Gastroesophageal sphincter (tissue), 4 donors: ENCODE results near the gene KCNJ12. TPM values are rescaled to one million over a fixed set of nuclear protein-coding genes. Genes with fewer than 3 reads are reported as not detected.
A peak's percentile ranks its signal among the peaks of the same experiment; 100 is the strongest.
"Not testable (repeated sequence)": the region's sequence is repeated elsewhere in the genome, so short reads cannot be mapped to it uniquely, and the experiment has no call there.

Source experiments
- ATAC-seq: fragments of 150-250 bp; one replicate; pipeline ENCODE4 v1.9.1; 2016; ENCODE audit warnings: mild to moderate bottlenecking, moderate library complexity
- H3K27ac ChIP-seq, 4 donors: fragments of 200-600 bp; sonication (generic) in 3 of 4; 1 replicate in 3 of 4; 2 replicates in 1 of 4; pipeline ENCODE4 v1.5.1; 2016 to 2019
- H3K27me3 ChIP-seq: fragments of 200-600 bp; sonication (generic); one replicate; pipeline ENCODE4 v1.5.1; 2019
- H3K36me3 ChIP-seq, 2 donors: fragments of 200-600 bp; sonication (generic); one replicate each; pipeline ENCODE4 v1.5.1; 2019; ENCODE audit warnings: control low read depth in 1 of 2
- H3K4me1 ChIP-seq, 3 donors: fragments of 200-600 bp; sonication (generic); 1 replicate in 2 of 3; 2 replicates in 1 of 3; pipeline ENCODE4 v1.5.1; 2016 to 2019; ENCODE audit warnings: control low read depth in 2 of 3
- H3K4me3 ChIP-seq, 2 donors: fragments of 200-600 bp; sonication (generic); one replicate each; pipeline ENCODE4 v1.5.1; 2019; ENCODE audit warnings: mild to moderate bottlenecking in 1 of 2, moderate library complexity in 1 of 2
- H3K9me3 ChIP-seq, 3 donors: fragments of 200-600 bp; sonication (generic); one replicate each; pipeline ENCODE4 v1.5.1; 2017 to 2019; ENCODE audit warnings: control low read depth in 2 of 3
- WGBS, 2 donors: methylation state at CpG; one replicate each; pipeline ENCODE4 v1.1.5; 2018; ENCODE audit warnings: low coverage in 1 of 2; 5-methylcytosine and 5-hydroxymethylcytosine counted together
- total RNA-seq, 4 donors: library from RNA; depleted of rRNA; stranded (reverse); fragments of >200 nt; gene quantifications; one replicate each; pipeline ENCODE4 v1.1.0, GENCODE V29; 2016

The KCNJ12 gene
- total RNA-seq, 4 donors from 2014 or later = 0.78 to 3.1 (median 1.9) TPM

DNA sequence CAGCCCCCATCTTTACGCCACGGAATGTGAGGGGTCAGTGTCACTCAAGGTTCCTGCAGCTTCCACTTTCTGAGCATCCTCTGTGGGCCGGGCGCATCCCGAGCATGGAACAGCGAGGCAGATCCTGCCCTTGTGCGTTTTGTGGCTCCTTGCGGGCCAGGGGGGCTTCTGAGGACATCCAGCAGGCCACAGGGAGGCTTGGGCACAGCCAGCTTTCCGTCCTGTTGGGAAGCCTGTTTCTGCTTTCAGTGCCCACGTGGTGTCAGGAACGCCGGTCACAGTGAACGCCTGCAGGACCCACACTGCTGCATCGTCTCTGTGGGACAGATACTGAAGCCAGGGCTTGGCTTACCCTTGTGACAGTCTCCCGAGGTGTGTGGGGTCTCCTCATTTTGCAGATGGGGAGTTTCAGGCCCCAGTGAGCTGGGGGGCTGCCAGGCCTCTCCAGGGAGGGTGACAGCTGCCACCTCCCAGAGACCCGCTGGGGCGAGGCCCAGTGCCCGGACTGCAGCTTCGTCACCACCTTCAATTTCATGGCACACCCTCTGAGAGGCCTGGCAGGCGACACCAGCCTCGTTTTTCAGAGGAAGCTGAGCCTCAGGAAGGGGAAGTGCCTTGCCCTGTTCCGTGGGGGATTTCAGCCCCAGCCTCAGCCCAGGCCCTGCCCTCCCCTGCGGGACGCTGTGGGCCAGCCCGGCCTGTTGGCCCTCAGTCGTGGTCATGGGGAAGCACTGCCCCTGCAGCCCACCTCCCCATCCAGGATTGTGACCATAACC lies 29.0 kb downstream of the KCNJ12 start:
- Histone ChIP-seq H3K4me1 (peaks cover 0 to 18% (median 0%) of the 10 kb centered on the region in 3 donors), H3K27ac (peak overlapping the region in 2 of 4 donors; percentile 54 to 57)
- H3K9me3 ChIP-seq, H3K36me3 ChIP-seq, H3K27me3 ChIP-seq, H3K4me3 ChIP-seq: not testable (repeated sequence)
- WGBS, 2 donors = 75 to 80% methylated on average over 6 to 7 of the region's 26 CpGs
- peak; percentile 32 for ATAC-seq

DNA sequence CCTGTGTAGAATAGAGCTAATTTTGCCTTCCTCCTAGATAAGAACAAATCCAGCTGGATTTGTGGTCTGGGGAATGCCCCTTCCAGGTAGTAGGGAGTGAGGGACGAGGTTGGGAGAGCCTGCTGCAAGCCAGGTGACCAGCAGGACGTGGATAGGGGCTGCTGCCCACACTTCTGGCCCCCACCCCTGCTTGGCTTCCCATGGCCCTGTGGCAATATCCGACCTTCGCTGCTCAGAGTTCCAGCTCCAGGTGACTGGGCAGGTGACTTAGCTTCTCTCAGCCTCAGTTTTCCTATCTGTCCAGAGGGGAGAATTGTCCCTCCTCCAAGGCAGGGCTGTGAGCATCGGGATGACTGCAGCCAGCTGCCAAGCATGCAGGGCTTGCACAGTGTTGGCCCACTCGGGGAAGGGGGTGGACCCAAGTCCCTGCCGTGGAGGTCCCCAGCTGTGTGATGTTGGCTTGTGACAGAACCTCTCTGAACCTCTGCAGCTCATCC lies 29.8 kb downstream of the KCNJ12 start:
- not testable (repeated sequence) for H3K27me3 ChIP-seq, H3K9me3 ChIP-seq, H3K4me3 ChIP-seq, H3K36me3 ChIP-seq, ATAC-seq
- H3K27ac ChIP-seq = peak overlapping the region in 3 of 4 donors; percentile 17 to 57 (median 54)
- peaks cover 0 to 13% (median 0%) of the 10 kb centered on the region in 3 donors for H3K4me1 ChIP-seq
- 40 to 60% methylated on average over 1 of the region's 7 CpGs for WGBS, 2 donors

DNA sequence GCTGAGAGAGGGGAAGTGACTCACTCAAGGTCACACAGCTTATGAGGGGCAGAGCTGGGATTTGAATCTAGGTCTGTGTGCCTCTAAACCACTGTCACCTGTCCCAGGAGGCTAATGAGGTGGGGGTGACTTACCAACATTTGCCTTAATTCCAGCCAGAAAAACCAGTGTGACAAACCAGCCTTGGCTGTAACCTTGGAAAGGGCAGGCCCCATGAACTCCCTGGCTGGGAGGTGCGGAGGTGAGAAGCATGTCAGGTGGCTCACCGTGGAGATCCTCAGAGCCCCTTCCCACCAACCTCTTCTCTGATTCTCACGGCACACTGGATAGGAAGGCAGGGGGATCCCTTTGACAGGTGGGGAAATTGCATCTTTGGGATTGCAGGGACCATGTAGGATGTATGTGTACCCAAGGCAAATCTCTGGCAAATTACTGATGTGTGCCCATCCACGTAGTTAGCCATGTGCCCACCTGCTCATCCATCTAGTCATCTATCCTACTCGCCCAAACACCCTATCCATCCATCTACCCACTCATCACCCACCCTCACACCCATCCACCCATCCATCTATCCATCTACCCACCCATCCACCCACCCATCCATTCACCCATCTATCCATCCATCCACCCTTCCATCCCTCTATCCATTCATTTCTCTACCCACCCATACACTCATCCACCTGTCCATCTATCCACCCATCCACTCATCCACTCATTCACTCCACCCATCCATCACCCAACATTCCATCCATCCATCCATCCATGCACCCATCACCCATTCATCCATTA lies 30.7 kb downstream of the KCNJ12 start:
- not testable (repeated sequence) for ATAC-seq, H3K4me3 ChIP-seq, H3K27ac ChIP-seq, H3K36me3 ChIP-seq, H3K9me3 ChIP-seq, H3K4me1 ChIP-seq, H3K27me3 ChIP-seq
- WGBS, 2 donors = 62 to 63% methylated on average over 2 to 4 of the region's 5 CpGs

DNA sequence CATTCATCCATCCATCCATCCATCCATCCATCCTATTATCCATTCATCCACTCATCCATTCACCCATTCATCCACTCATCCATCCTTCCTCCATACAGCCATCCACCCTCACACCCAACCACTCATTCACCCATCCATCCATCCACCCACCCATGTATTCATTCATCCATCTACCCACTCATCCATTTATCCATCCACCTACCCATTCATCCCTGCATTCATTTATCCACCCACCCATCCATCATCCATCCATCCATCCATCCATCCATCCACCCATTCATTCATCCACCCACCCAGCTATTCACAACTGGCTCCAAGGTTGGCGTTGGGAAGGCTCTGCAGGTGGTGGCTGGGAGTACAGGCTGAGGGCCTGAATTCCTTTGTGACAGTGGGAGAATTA lies 31.6 kb downstream of the KCNJ12 start:
- H3K9me3 ChIP-seq, H3K4me1 ChIP-seq, H3K27ac ChIP-seq, H3K27me3 ChIP-seq, H3K36me3 ChIP-seq, H3K4me3 ChIP-seq, ATAC-seq: not testable (repeated sequence)
- WGBS, 2 donors = 60 to 71% methylated on average over 1 of the region's 1 CpG

DNA sequence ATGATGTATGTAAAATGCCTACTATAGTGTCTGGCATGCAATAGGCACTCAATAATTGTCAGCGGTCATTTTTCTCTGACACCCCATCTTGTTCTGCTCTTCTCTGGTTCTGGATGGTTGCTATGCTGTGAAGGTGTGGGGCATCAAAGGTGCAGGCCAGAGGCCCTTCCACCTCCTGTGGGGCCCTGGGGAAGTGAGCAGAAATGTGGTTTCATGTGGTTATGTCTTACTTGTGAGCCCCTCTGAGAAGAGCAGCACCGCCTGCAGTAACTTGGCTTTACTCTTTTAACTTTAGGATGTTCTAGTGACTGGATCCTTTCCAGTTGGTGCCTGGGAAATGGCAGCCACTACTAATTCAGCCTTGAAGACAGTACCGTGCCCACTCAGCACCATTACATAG lies 32.1 kb downstream of the KCNJ12 start:
- H3K9me3 ChIP-seq, ATAC-seq, H3K27me3 ChIP-seq, H3K4me3 ChIP-seq, H3K27ac ChIP-seq, H3K36me3 ChIP-seq, H3K4me1 ChIP-seq: not testable (repeated sequence)
- WGBS, 2 donors = 42 to 73% methylated on average over 2 of the region's 3 CpGs

DNA sequence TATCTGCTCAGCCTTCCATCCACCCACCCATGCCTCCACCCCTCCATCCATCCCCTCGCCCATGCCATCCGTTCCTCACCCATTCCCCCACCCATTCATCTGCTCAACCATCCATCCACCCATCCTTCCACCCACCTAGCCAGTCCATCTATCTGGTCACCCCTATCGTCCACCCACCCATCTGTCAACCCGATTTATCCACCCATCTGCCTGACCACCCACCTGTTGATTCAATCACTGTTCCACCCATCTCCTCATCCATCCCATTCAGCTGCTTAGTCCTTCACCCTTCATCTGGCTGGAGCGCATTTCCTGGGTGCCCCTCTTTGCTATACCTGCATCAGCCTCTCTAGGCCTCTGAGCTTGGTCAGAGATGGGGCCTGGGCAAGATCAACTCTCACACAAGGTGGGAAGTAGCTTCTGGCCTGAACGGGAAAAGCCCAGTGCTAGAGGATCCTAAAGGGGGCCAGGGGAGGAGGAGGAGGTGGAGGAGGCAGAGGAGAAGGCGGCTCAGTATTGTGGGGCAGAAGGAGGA lies 32.7 kb downstream of the KCNJ12 start:
- ATAC-seq, H3K4me1 ChIP-seq, H3K27ac ChIP-seq, H3K9me3 ChIP-seq, H3K36me3 ChIP-seq, H3K27me3 ChIP-seq, H3K4me3 ChIP-seq: not testable (repeated sequence)
- WGBS, 2 donors = 73 to 79% methylated on average over 4 to 7 of the region's 7 CpGs

DNA sequence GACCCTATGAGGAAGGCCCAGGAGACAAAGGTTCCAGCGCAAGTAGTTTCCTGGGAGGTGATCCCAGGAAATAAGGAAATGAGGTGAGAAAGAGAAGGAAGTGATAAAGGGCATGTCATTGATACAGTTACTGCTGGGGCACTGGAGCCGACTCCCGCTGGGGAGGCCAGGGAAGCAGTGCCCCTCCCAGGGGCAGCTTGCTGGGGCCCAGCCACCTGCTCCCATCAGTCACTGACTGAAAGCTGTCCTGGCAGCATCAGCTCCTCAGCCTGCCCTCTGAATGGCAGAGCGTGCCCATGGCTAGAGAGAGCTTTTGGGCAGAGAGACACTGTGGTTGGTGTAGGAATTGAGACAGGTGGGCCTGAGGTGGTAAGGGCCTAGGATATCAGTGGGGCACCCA lies 33.2 kb downstream of the KCNJ12 start:
- not testable (repeated sequence) for H3K9me3 ChIP-seq, H3K4me3 ChIP-seq, ATAC-seq, H3K27ac ChIP-seq, H3K27me3 ChIP-seq, H3K4me1 ChIP-seq, H3K36me3 ChIP-seq
- WGBS, 2 donors = 69 to 74% methylated on average over 3 to 4 of the region's 4 CpGs

DNA sequence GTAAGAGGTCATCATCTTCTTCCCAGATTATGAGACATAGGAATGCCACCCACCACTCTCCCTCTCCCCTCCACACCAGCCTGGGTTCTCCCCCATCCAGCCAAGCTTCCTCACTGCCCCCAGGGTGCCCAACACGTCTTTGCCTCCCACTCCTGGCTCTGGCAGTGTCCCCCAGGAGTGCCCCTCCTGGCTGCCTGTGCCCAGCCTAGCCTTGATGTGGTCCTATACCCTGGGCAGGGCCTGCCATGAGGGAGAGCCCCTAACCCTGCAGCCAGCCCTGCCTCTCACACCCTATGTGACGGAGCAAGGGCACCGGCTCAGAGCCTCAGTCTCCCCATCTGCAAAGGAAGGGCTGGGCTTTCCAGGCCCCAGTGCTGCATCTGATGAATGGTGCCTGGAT lies 33.8 kb downstream of the KCNJ12 start:
- not testable (repeated sequence) for H3K27me3 ChIP-seq, ATAC-seq, H3K36me3 ChIP-seq, H3K4me3 ChIP-seq, H3K27ac ChIP-seq, H3K9me3 ChIP-seq, H3K4me1 ChIP-seq
- WGBS, 2 donors = no CpG with 5 or more reads among the region's 3 CpGs

DNA sequence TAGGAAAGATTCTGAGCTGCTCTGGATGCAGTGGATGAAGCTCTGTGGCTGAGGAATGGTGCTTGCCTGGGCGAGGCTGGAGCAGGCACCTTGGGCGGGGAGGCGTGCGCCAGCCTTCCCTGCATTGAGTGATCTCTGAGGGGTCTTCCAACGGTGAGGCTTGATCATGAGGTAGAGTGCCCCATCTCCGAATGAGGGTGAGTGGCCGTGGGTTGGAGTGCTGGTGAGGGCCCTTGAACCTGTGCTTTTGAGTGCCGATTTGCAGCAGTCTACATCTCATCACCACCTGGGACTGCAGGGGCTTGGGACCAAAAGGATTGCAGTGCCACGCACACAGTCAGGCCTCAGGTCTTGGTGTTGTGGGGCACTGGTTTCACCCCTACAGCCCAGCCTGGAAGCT lies 34.2 kb downstream of the KCNJ12 start:
- no CpG with 5 or more reads among the region's 9 CpGs for WGBS, 2 donors
- H3K36me3 ChIP-seq, H3K27ac ChIP-seq, H3K27me3 ChIP-seq, H3K4me1 ChIP-seq, ATAC-seq, H3K9me3 ChIP-seq, H3K4me3 ChIP-seq: not testable (repeated sequence)

DNA sequence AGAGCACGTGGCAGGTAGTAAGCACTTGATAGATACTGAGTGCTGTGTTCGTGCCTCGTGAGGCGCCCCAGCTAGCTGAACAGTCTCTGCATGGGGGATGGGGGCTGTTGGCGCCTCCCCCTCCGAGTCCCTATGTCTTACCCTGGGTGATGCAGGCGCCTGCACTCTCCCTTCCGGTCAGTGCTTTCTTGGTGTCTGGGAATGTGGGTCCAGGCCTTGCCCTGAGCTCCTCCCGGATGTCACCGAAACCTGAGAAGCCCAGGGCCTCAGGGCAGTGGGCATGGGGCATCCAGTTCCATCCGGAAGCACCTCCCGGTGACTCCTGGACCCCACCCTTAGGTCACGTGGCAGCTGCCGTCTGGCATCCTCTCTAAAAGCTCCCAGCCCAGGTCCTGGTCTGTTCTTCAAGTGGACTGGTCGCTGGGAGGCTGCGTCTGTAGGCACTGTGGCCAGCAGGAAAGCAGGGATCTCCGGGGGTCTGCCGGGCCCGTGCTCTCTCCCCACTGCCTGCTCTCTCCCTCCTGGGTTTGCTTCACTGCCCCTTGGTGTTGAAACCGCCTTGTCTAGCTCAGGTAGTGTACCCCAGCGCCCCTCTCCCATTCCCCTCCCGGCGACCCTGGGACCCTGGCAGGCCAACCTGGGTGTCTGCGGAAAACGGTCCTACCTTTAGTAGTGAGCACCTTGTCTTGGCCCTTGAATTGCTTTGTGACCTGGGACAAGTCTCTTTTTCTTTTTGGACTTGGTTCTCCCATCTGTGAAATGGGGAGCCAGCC lies 34.9 kb downstream of the KCNJ12 start:
- H3K4me3 ChIP-seq, H3K4me1 ChIP-seq, H3K27ac ChIP-seq, H3K9me3 ChIP-seq, H3K27me3 ChIP-seq, H3K36me3 ChIP-seq, ATAC-seq: not testable (repeated sequence)
- 86 to 98% methylated on average over 8 to 11 of the region's 25 CpGs for WGBS, 2 donors

DNA sequence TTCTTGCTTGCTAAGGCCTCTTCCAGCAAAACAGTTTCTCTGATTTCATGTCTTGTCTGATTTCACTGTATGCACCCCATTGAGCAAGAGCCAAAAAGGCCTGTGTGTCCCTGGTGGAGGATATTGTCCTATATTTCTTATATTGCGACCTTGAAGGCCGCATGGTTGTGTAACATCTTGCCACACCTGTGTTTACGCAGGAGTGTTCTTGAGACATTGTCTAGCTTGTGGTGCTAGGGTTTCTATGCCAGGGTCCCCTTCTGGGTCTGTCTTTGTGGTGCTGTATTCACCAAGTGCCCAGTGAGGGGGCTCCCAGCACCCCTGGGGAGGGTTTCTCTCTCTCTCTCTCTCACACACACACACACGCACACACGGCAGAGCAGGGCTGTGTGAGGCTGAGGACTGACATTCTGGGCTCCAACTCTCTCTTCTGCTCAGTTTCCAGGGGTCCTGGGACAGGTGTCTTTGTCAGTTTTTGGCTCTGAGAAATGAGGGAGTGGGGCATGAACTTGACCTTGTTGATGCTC lies 35.6 kb downstream of the KCNJ12 start:
- not testable (repeated sequence) for H3K27ac ChIP-seq, H3K9me3 ChIP-seq, ATAC-seq, H3K27me3 ChIP-seq, H3K4me1 ChIP-seq, H3K36me3 ChIP-seq, H3K4me3 ChIP-seq
- 92 to 100% methylated on average over 2 to 3 of the region's 5 CpGs for WGBS, 2 donors

DNA sequence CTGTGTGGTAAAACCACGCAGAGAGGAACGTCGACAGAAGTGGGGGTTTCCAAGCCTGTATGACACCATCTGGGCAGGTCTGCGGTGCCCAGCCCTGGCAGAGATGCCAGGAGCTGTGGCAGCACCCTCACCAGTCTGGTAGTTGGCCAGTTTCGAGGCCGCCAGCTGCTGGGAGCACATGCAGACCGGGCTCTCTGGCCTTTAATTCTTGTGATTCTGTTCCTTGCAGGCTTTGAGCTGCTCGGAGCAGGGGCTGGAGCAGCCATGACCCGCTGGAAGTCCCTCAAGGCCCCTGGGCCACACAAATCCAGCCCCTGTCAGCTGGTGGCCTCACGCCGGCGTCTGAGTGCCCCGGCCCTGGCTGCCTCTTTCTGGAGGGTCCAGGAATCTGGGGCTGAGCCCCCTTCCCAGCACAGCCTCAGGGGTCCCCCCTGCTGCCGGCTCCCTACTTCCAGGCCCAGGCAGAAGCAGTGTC lies 36.1 kb downstream of the KCNJ12 start:
- H3K36me3 ChIP-seq, ATAC-seq, H3K27ac ChIP-seq, H3K4me1 ChIP-seq, H3K4me3 ChIP-seq, H3K27me3 ChIP-seq, H3K9me3 ChIP-seq: not testable (repeated sequence)
- no CpG with 5 or more reads among the region's 14 CpGs for WGBS, 2 donors
